IMR-90 (cell line): ENCODE data around the gene IDI2.

Source experiments
- CEBPB ChIP-seq: IDR thresholded peaks from 2 replicates; pipeline ENCODE4 v1.6.1; 2012; ENCODE audit warnings: low read depth, low read length, improper control_type of control experiment
- CHD1 ChIP-seq: IDR thresholded peaks from 2 replicates; pipeline ENCODE4 v1.6.1; 2012; ENCODE audit warnings: low read depth, low read length, improper control_type of control experiment
- CTCF ChIP-seq: conservative IDR thresholded peaks from 2 replicates; pipeline ENCODE4 v1.5.1; 2012; ENCODE audit warnings: mild to moderate bottlenecking, low read depth, low read length, improper control_type of control experiment
- ELK1 ChIP-seq: fragments of 150-350 bp; IDR thresholded peaks from 2 replicates; pipeline ENCODE4 v1.6.1; 2016; ENCODE audit warnings: low read depth, mild to moderate bottlenecking, low read length, moderate library complexity, borderline replicate concordance
- MAFK ChIP-seq: IDR thresholded peaks from 2 replicates; pipeline ENCODE4 v1.6.1; 2012; ENCODE audit warnings: low read depth, low read length, improper control_type of control experiment
- MAZ ChIP-seq: IDR thresholded peaks from 2 replicates; pipeline ENCODE4 v1.6.1; 2012; ENCODE audit warnings: low read depth, mild to moderate bottlenecking, low read length, improper control_type of control experiment, moderate library complexity, borderline replicate concordance
- MXI1 ChIP-seq: IDR thresholded peaks from 2 replicates; pipeline ENCODE4 v1.6.1; 2012; ENCODE audit warnings: low read depth, mild to moderate bottlenecking, low read length, moderate library complexity, borderline replicate concordance
- NFE2L2 ChIP-seq: fragments of 150-350 bp; IDR thresholded peaks from 2 replicates; pipeline ENCODE4 v1.6.1; 2016; ENCODE audit warnings: low read depth, mild to moderate bottlenecking, low read length
- POLR2A ChIP-seq: IDR thresholded peaks from 2 replicates; pipeline ENCODE4 v1.6.1; 2012; ENCODE audit warnings: mild to moderate bottlenecking, low read depth, low read length
- RAD21 ChIP-seq: IDR thresholded peaks from 2 replicates; pipeline ENCODE4 v1.6.1; 2012; ENCODE audit warnings: low read length, improper control_type of control experiment
- RCOR1 ChIP-seq: IDR thresholded peaks from 2 replicates; pipeline ENCODE4 v1.6.1; 2012; ENCODE audit warnings: mild to moderate bottlenecking, low read length, improper control_type of control experiment; ENCODE audit not compliant: insufficient replicate concordance
- RFX5 ChIP-seq: IDR thresholded peaks from 2 replicates; pipeline ENCODE4 v1.8.0; 2012; ENCODE audit warnings: low read depth, mild to moderate bottlenecking, low read length, moderate library complexity
- SMC3 ChIP-seq: fragments of 150-350 bp; IDR thresholded peaks from 2 replicates; pipeline ENCODE4 v1.6.1; 2016; ENCODE audit warnings: low read depth, mild to moderate bottlenecking, antibody characterized with exemption, low read length, moderate library complexity
- USF2 ChIP-seq: fragments of 150-350 bp; IDR thresholded peaks from 2 replicates; pipeline ENCODE4 v1.6.1; 2017; ENCODE audit warnings: mild to moderate bottlenecking, antibody characterized with exemption, low read length, low read depth

- no peak for TF ChIP-seq NFE2L2
- TF ChIP-seq CTCF: no peak
- TF ChIP-seq SMC3: no peak
- no peak for TF ChIP-seq RFX5
- TF ChIP-seq USF2: no peak
- TF ChIP-seq POLR2A: no peak
- no peak for TF ChIP-seq CHD1
- no peak for TF ChIP-seq RAD21
- no peak for TF ChIP-seq MXI1
- no peak for TF ChIP-seq MAZ
- TF ChIP-seq RCOR1: no peak
- TF ChIP-seq MAFK: no peak
- no peak for TF ChIP-seq CEBPB
- no peak for TF ChIP-seq ELK1
These were observed 34.9 kb downstream of the IDI2 start for GRCh38 chr10:990808-991207.
